Body of pancreas (tissue), 4 donors: Measurements from ENCODE around the gene RAD51AP2. TPM values are rescaled to one million over a fixed set of nuclear protein-coding genes. Genes with fewer than 3 reads are reported as not detected.

Source experiments
- ATAC-seq: fragments of 150-250 bp; one replicate; pipeline ENCODE4 v1.9.1; 2016
- DNase-seq, 4 donors: peaks; one replicate each; pipeline ENCODE4 v3.0.0-alpha.2; 2019
- H3K27ac ChIP-seq, 4 donors: fragments of 200-600 bp; sonication (generic); 1 replicate in 3 of 4; 2 replicates in 1 of 4; pipeline versions ENCODE4 v1.5.1 to v1.6.1; 2016 to 2019; ENCODE audit warnings: mild to moderate bottlenecking in 1 of 4, mixed read lengths in 1 of 4, moderate library complexity in 1 of 4
- H3K27me3 ChIP-seq, 2 donors: fragments of 200-600 bp; sonication (generic); one replicate each; pipeline ENCODE4 v1.6.0; 2016; ENCODE audit warnings: mild to moderate bottlenecking in 1 of 2
- H3K36me3 ChIP-seq, 2 donors: fragments of 200-600 bp; sonication (generic); replicated peaks in 1 of 2; 2 replicates each; pipeline ENCODE4 v1.5.1; 2016; ENCODE audit warnings: low read depth in 2 of 2; ENCODE audit not compliant: insufficient read depth in 1 of 2
- H3K4me1 ChIP-seq: fragments of 200-600 bp; sonication (generic); one replicate; pipeline ENCODE4 v1.6.0; 2016
- H3K4me3 ChIP-seq, 2 donors: fragments of 200-600 bp; sonication (generic); 1 replicate in 1 of 2; 2 replicates in 1 of 2; pipeline ENCODE4 v1.5.1; 2016 to 2019
- H3K9me3 ChIP-seq, 3 donors: fragments of 200-600 bp; sonication (generic); 1 replicate in 2 of 3; 2 replicates in 1 of 3; pipeline ENCODE4 v1.5.1; 2016
- CTCF ChIP-seq, 7 experiments: fragments of 450-650 bp in 4 of 7; fragments of 200-600 bp in 3 of 7; sonication (generic) in 3 of 7; IDR thresholded peaks; one replicate each; pipeline ENCODE4 v1.5.1; 2016 to 2019; ENCODE audit warnings: antibody characterized with exemption in 7 of 7
- POLR2A ChIP-seq, 3 donors: fragments of 450-650 bp; IDR thresholded peaks; one replicate each; pipeline ENCODE4 v1.6.1; 2016; ENCODE audit warnings: antibody characterized with exemption in 3 of 3, mild to moderate bottlenecking in 2 of 3
- WGBS, 2 donors: methylation state at CpG; one replicate each; pipeline ENCODE4 v1.1.5; 2017; 5-methylcytosine and 5-hydroxymethylcytosine counted together
- intact Hi-C: fragments of 100-400 bp; cut with DNase I; formaldehyde crosslinking; loops from one replicate; pipeline ENCODE4 v1.15.1; 2023
- total RNA-seq, 2 donors: library from RNA; depleted of rRNA; stranded (reverse); fragments of >200 nt; gene quantifications; one replicate each; pipeline ENCODE4 v1.1.0, GENCODE V29; 2016

The RAD51AP2 gene
- total RNA-seq, 2 donors from 2014 or later: 0.26 TPM; not detected in 1

GRCh38 chr2:17555150-17555549 is 36.9 kb upstream of the RAD51AP2 start:
- Histone ChIP-seq H3K36me3 (no peaks in the 10 kb centered on the region), H3K9me3 (no peaks in the 10 kb centered on the region), H3K27ac (no peak overlapping the region), H3K4me3 (no peak overlapping the region), H3K27me3 (no peaks in the 10 kb centered on the region), H3K4me1 (no peaks in the 10 kb centered on the region)
- ATAC-seq: no peak
- intact Hi-C loops: no loop called here
- no peak for TF ChIP-seq CTCF (IDR thresholded peaks at IDR 0.05)
- TF ChIP-seq POLR2A (IDR thresholded peaks at IDR 0.05): no peak
- DNase-seq: no peak
- 64 to 69% methylated on average over 1 of the region's 1 CpG for WGBS, 2 donors

DNA sequence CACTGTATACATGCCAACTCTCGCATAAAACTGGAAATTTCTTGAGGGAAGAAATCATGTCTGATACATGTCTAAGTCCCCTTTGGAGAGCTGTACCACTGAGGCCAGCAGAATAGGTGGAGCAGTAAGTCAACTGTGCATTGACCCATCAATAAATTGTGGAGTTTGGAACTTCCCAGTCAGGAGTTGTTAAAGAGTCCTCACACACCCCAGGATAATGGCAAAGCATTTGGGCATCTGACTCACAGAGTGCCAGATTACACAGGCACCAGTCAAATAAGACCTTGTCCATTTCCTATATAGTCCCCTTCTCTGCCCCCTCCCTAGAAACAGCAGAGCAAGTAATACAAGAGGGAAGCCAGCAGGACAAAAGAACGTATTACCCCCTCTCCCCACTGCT is 32.7 kb upstream of the RAD51AP2 start:
- no peak for ATAC-seq
- H3K4me3 ChIP-seq: no peak overlapping the region
- no peaks in the 10 kb centered on the region for H3K4me1 ChIP-seq
- 75 to 81% methylated on average over 2 of the region's 2 CpGs for WGBS, 2 donors
- H3K36me3 ChIP-seq: no peaks in the 10 kb centered on the region
- intact Hi-C loops: no loop called here
- H3K27ac ChIP-seq: no peak overlapping the region
- no peak for DNase-seq
- no peak for TF ChIP-seq POLR2A (IDR thresholded peaks at IDR 0.05)
- TF ChIP-seq CTCF (IDR thresholded peaks at IDR 0.05): no peak
- H3K9me3 ChIP-seq: no peaks in the 10 kb centered on the region
- H3K27me3 ChIP-seq: no peaks in the 10 kb centered on the region

- DNase-seq (no peak), ATAC-seq (no peak)
- 55 to 58% methylated on average over 5 of the region's 5 CpGs for WGBS, 2 donors
- H3K9me3 ChIP-seq: no peaks in the 10 kb centered on the region
- H3K27me3 ChIP-seq: no peaks in the 10 kb centered on the region
- TF ChIP-seq CTCF (IDR thresholded peaks at IDR 0.05) (no peak), POLR2A (IDR thresholded peaks at IDR 0.05) (no peak)
- H3K36me3 ChIP-seq: no peaks in the 10 kb centered on the region
- no peak overlapping the region for H3K4me3 ChIP-seq
- H3K4me1 ChIP-seq: no peaks in the 10 kb centered on the region
- no peak overlapping the region for H3K27ac ChIP-seq
- intact Hi-C loops: no loop called here
Measured at GRCh38 chr2:17547737-17548136, 29.5 kb upstream of the RAD51AP2 start.

GRCh38 chr2:17547237-17547636 is 29.0 kb upstream of the RAD51AP2 start:
- no peak overlapping the region for H3K27ac ChIP-seq
- H3K4me3 ChIP-seq: no peak overlapping the region
- peaks cover 0 to 5% of the 10 kb centered on the region in 2 donors for H3K27me3 ChIP-seq
- intact Hi-C loops: no loop called here
- ATAC-seq (no peak), DNase-seq (no peak)
- 73 to 81% methylated on average over 2 of the region's 2 CpGs for WGBS, 2 donors
- no peaks in the 10 kb centered on the region for H3K36me3 ChIP-seq
- no peaks in the 10 kb centered on the region for H3K9me3 ChIP-seq
- no peaks in the 10 kb centered on the region for H3K4me1 ChIP-seq
- TF ChIP-seq POLR2A (IDR thresholded peaks at IDR 0.05) (no peak), CTCF (IDR thresholded peaks at IDR 0.05) (no peak)
